Osteoblast (primary cell): Measurements from ENCODE around the gene GAL. TPM values are rescaled to one million over a fixed set of nuclear protein-coding genes. Genes with fewer than 3 reads are reported as not detected.

Source experiments
- DNase-seq: peaks from one replicate; pipeline ENCODE4 v3.0.0; 2011; ENCODE audit warnings: low spot score, mixed read lengths; ENCODE audit not compliant: insufficient read length; ENCODE audit errors: missing footprints
- H2AFZ ChIP-seq: 2 replicates; pipeline ENCODE4 v1.6.0; 2011; ENCODE audit warnings: mild to moderate bottlenecking, low read length
- H3K27ac ChIP-seq: 2 replicates; pipeline ENCODE4 v1.5.1; 2011; ENCODE audit warnings: mild to moderate bottlenecking, low read depth, low read length, moderate library complexity
- H3K27me3 ChIP-seq: 2 replicates; pipeline ENCODE4 v1.6.0; 2012; ENCODE audit warnings: mild to moderate bottlenecking, control low read depth, inconsistent platforms, low read length, moderate library complexity; ENCODE audit not compliant: insufficient read depth
- H3K36me3 ChIP-seq: 2 replicates; pipeline ENCODE4 v1.5.1; 2011; ENCODE audit warnings: mild to moderate bottlenecking, low read length, control low read depth, moderate library complexity; ENCODE audit not compliant: insufficient read depth
- H3K4me1 ChIP-seq: 2 replicates; pipeline ENCODE4 v1.5.1; 2011; ENCODE audit warnings: mild to moderate bottlenecking, low read length, control low read depth, moderate library complexity; ENCODE audit not compliant: insufficient read depth
- H3K4me2 ChIP-seq: 2 replicates; pipeline ENCODE4 v1.6.0; 2011; ENCODE audit warnings: mild to moderate bottlenecking, low read length; ENCODE audit not compliant: insufficient read depth
- H3K4me3 ChIP-seq: fragments of 200-600 bp; sonication (generic); 3 replicates; pipeline ENCODE4 v1.5.1; 2012; ENCODE audit warnings: mild to moderate bottlenecking, low read length, inconsistent platforms; ENCODE audit not compliant: insufficient read depth
- H3K79me2 ChIP-seq: 2 replicates; pipeline ENCODE4 v1.6.0; 2012; ENCODE audit warnings: mild to moderate bottlenecking, low read length, control low read depth, inconsistent platforms; ENCODE audit not compliant: insufficient read depth
- H3K9me3 ChIP-seq: 2 replicates; pipeline ENCODE4 v1.5.1; 2011; ENCODE audit warnings: low read depth, low read length, control low read depth
- H4K20me1 ChIP-seq: 2 replicates; pipeline ENCODE4 v1.6.0; 2012; ENCODE audit warnings: mild to moderate bottlenecking, low read length, control low read depth; ENCODE audit not compliant: insufficient read depth
- total RNA-seq: library from RNA; depleted of rRNA; stranded (reverse); fragments of >200 nt; gene quantifications from 2 replicates; pipeline ENCODE4 v1.2.3, GENCODE V29; 2012
- TF ChIP-seq, protein P1 (sequence below): IDR thresholded peaks from 2 replicates; pipeline ENCODE4 v1.5.1; 2011; ENCODE audit warnings: mild to moderate bottlenecking, low read depth, low read length, moderate library complexity; ENCODE audit errors: extremely low read depth

Gene GAL
- total RNA-seq, 1 donor: not detected

DNA sequence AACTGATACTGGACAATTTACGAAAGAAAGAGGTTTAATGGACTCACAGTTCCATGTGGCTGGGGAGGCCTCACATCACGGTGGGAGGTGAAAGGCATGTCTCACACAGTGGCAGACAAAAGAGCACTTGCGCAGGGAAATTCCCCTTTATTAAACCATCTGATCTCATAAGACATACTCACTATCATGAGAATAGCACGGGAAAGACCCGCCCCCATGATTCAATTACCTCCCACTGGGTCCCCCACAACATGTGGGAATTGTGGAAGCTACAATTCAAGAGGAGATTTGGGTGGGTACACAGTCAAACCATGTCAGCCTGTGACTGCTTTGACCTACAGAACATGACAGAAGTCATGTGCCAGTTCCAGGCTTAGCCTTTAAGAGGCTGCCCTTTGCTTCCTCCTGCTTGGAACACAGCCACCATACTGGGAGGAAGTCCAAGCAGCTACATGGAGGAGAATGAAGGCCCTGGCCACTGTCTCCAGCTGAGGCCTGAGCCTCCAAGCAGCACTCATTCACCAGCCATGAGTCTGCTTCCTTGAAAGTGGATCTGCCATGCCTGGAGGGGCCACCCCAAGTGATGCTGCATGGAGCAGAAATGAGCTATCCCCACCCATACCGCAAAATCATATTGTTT, 10.9 kb upstream of the GAL start:
- DNase-seq: peak; percentile 43

DNA sequence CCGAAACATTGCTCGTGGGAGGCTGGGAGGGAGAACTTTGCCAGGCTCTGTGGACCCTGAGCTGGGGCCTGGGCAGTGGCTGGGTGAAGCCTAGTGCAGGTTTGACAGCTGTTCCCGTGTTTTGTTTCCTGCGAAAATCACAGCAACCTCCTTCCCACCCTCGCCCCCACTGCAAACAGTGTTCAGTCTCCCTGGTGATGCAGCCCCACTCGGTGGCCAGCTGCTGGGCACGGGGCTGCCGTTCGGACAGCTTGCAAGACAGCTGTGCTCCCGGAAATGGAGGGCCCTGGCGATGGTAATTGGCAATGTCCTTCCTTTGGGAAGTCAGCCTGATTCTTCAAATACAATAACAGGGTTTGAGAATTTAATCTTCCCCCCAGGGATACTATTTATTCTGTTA, 10.4 kb upstream of the GAL start:
- H3K79me2 ChIP-seq: no peaks in the 10 kb centered on the region
- no peaks in the 10 kb centered on the region for H4K20me1 ChIP-seq
- no peaks in the 10 kb centered on the region for H3K36me3 ChIP-seq
- no peak overlapping the region for H3K4me2 ChIP-seq
- no peak overlapping the region for H3K4me3 ChIP-seq
- peak; percentile 1 for DNase-seq
- H3K9me3 ChIP-seq: peaks cover 6% of the 10 kb centered on the region
- H2AFZ ChIP-seq: no peak overlapping the region
- peaks cover 20% of the 10 kb centered on the region for H3K27me3 ChIP-seq
- TF ChIP-seq, protein P1, sequence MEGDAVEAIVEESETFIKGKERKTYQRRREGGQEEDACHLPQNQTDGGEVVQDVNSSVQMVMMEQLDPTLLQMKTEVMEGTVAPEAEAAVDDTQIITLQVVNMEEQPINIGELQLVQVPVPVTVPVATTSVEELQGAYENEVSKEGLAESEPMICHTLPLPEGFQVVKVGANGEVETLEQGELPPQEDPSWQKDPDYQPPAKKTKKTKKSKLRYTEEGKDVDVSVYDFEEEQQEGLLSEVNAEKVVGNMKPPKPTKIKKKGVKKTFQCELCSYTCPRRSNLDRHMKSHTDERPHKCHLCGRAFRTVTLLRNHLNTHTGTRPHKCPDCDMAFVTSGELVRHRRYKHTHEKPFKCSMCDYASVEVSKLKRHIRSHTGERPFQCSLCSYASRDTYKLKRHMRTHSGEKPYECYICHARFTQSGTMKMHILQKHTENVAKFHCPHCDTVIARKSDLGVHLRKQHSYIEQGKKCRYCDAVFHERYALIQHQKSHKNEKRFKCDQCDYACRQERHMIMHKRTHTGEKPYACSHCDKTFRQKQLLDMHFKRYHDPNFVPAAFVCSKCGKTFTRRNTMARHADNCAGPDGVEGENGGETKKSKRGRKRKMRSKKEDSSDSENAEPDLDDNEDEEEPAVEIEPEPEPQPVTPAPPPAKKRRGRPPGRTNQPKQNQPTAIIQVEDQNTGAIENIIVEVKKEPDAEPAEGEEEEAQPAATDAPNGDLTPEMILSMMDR: no peak
- H3K4me1 ChIP-seq: no peaks in the 10 kb centered on the region
- no peak overlapping the region for H3K27ac ChIP-seq

More for the DNA sequence above, 10.9 kb upstream of the GAL start:
- Histone ChIP-seq H3K27ac (no peak overlapping the region), H3K9me3 (peaks cover 6% of the 10 kb centered on the region), H3K27me3 (peaks cover 15% of the 10 kb centered on the region), H3K4me3 (no peak overlapping the region), H3K4me1 (no peaks in the 10 kb centered on the region), H4K20me1 (no peaks in the 10 kb centered on the region), H3K36me3 (no peaks in the 10 kb centered on the region), H3K4me2 (no peak overlapping the region), H2AFZ (no peak overlapping the region), H3K79me2 (no peaks in the 10 kb centered on the region)
- TF ChIP-seq, protein P1: no peak

DNA sequence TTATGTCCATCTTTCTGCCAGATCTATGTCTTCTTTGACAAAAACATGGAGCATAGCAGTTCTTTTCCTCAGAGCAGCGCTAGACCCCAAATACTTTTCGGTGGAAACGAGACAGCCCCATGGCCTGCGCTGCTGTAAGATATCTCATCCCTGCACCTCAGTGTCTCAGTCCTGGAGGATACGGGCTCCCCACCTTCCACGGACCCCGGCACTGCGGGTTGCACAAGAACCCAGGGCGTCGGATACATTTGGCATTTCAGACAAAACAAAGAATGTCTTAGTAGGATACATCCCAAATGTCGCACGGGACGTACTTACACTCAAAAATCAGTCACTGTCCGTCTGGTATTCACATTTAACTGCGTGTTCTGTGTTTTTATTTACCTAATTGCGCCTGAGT, 9.9 kb upstream of the GAL start:
- H3K36me3 ChIP-seq: no peaks in the 10 kb centered on the region
- H3K79me2 ChIP-seq: no peaks in the 10 kb centered on the region
- peak; percentile 6 for DNase-seq
- H3K27me3 ChIP-seq: peaks cover 22% of the 10 kb centered on the region
- TF ChIP-seq, protein P1: no peak
- H3K27ac ChIP-seq: no peak overlapping the region
- H3K4me1 ChIP-seq: no peaks in the 10 kb centered on the region
- no peaks in the 10 kb centered on the region for H4K20me1 ChIP-seq
- peaks cover 6% of the 10 kb centered on the region for H3K9me3 ChIP-seq
- H3K4me2 ChIP-seq: no peak overlapping the region
- no peak overlapping the region for H3K4me3 ChIP-seq
- no peak overlapping the region for H2AFZ ChIP-seq

DNA sequence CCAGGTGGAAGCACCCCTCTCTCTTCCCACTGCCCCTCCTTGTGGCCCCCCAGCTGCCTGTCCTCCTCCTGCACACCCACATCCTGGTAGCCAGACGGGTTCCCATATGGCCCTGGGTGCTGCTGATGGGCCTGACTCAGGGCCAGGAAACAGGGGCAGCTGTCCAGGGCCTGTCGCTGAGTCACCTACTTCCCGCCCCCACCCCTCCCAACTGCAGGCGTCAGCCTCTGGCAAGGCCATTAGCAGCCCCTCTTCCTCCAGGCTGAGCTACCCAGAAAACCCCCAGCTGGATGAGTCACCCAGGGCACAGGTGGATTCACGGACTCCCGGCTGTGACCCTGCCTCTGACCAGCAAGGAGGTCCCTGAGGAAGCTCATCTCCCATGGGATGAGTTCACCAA, 6.9 kb upstream of the GAL start:
- Histone ChIP-seq H3K4me1 (no peaks in the 10 kb centered on the region), H3K36me3 (no peaks in the 10 kb centered on the region), H3K9me3 (peaks cover 6% of the 10 kb centered on the region), H3K4me3 (no peak overlapping the region), H4K20me1 (no peaks in the 10 kb centered on the region), H3K79me2 (no peaks in the 10 kb centered on the region), H3K4me2 (no peak overlapping the region), H2AFZ (no peak overlapping the region), H3K27me3 (peaks cover 28% of the 10 kb centered on the region), H3K27ac (no peak overlapping the region)
- TF ChIP-seq, protein P1: no peak
- DNase-seq: peak; percentile 94
